ENCODE measurements around the gene FGGY.
"Not testable (repeated sequence)": the region's sequence is repeated elsewhere in the genome, so short reads cannot be mapped to it uniquely, and the experiment has no call there.

DNA sequence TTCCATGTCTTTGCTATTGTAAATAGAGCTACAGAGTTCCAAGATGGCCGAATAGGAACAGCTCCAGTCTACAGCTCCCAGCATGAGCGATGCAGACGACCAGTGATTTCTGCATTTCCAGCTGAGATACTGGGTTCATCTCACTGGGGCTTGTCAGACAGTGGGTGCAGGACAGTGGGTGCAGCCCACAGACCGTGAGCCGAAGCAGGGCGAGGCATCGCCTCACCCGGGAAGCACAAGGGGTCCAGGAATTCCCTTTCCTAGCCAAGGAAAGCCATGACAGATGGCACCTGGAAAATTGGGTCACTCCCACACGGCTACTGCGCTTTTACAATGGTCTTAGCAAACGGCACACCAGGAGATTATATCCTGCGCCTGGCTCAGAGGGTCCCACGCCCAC lies 313.6 kb downstream of the FGGY start:
- not testable (repeated sequence) for TF ChIP-seq POLR2A (IDR thresholded peaks at IDR 0.05; ENCODE audit: low read length); GATA1 (IDR thresholded peaks at IDR 0.05; ENCODE audit: low read depth, low read length)
